GM18526 (cell line): ENCODE results near the gene THOC5.

Source experiments
- POLR2A ChIP-seq: IDR thresholded peaks from 3 replicates; pipeline ENCODE4 v1.6.1; 2011; ENCODE audit not compliant: insufficient read length; ENCODE audit errors: extremely low read depth

THOC5 gene

GRCh38 chr22:29553351-29554224 lies at the start of gene THOC5:
Gene THOC5, minus strand, starts transcription at chr22:29553757. Its CDS starts 4,610 bp downstream, at chr22:29549147.
- TF ChIP-seq POLR2A: peak; percentile 83

- TF ChIP-seq POLR2A: no peak
Observed at GRCh38 chr22:29598684-29599020, 45.1 kb upstream of the THOC5 start.

GRCh38 chr22:29596408-29596807 lies 42.9 kb upstream of the THOC5 start:
- no peak for TF ChIP-seq POLR2A

- no peak for TF ChIP-seq POLR2A
Observed at GRCh38 chr22:29593923-29594322, 40.4 kb upstream of the THOC5 start.

GRCh38 chr22:29587938-29588699 lies 34.6 kb upstream of the THOC5 start:
- TF ChIP-seq POLR2A: no peak

GRCh38 chr22:29584975-29585374 lies 31.4 kb upstream of the THOC5 start:
- TF ChIP-seq POLR2A: no peak

- no peak for TF ChIP-seq POLR2A
Observed at GRCh38 chr22:29581799-29582198, 28.2 kb upstream of the THOC5 start.

- no peak for TF ChIP-seq POLR2A
Observed at GRCh38 chr22:29580200-29580810, 26.7 kb upstream of the THOC5 start.

- TF ChIP-seq POLR2A: no peak
Observed at GRCh38 chr22:29578462-29579200, 25.1 kb upstream of the THOC5 start.

- TF ChIP-seq POLR2A: no peak
Observed at GRCh38 chr22:29574762-29575450, 21.3 kb upstream of the THOC5 start.

- no peak for TF ChIP-seq POLR2A
Observed at GRCh38 chr22:29570912-29571549, 17.5 kb upstream of the THOC5 start.

GRCh38 chr22:29570456-29570855 lies 16.9 kb upstream of the THOC5 start:
- no peak for TF ChIP-seq POLR2A

GRCh38 chr22:29569011-29569678 lies 15.6 kb upstream of the THOC5 start:
- TF ChIP-seq POLR2A: no peak

GRCh38 chr22:29567338-29567737 lies 13.8 kb upstream of the THOC5 start:
- TF ChIP-seq POLR2A: no peak
